Measurements from ENCODE around the gene ADAR. TPM values are rescaled to one million over a fixed set of nuclear protein-coding genes. Genes with fewer than 3 reads are reported as not detected.

ADAR gene
- total and polyA plus RNA-seq, 2 experiments from 2014 or later = 96.4 to 188 TPM

- peak; percentile 97 for ATAC-seq
- peaks cover 16% of the 10 kb centered on the region for H3K27me3 Mint-ChIP-seq (ENCODE audit: insufficient read depth, low read depth, poor library complexity)
- DNase-seq (ENCODE audit: low spot score) = peak; percentile 89
- no peak overlapping the region for H3K4me3 Mint-ChIP-seq
- no peak overlapping the region for H3K27ac Mint-ChIP-seq
- TF ChIP-seq, protein P1, sequence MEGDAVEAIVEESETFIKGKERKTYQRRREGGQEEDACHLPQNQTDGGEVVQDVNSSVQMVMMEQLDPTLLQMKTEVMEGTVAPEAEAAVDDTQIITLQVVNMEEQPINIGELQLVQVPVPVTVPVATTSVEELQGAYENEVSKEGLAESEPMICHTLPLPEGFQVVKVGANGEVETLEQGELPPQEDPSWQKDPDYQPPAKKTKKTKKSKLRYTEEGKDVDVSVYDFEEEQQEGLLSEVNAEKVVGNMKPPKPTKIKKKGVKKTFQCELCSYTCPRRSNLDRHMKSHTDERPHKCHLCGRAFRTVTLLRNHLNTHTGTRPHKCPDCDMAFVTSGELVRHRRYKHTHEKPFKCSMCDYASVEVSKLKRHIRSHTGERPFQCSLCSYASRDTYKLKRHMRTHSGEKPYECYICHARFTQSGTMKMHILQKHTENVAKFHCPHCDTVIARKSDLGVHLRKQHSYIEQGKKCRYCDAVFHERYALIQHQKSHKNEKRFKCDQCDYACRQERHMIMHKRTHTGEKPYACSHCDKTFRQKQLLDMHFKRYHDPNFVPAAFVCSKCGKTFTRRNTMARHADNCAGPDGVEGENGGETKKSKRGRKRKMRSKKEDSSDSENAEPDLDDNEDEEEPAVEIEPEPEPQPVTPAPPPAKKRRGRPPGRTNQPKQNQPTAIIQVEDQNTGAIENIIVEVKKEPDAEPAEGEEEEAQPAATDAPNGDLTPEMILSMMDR (conservative IDR thresholded peaks at IDR 0.05; ENCODE audit: low read depth in 2 of 2) = peak; percentile 71 to 85
- TF ChIP-seq EZH2 (IDR thresholded peaks at IDR 0.05; ENCODE audit: low read depth, unreplicated experiment) (no peak), ZNF462 (CRISPR knock-in tag; IDR thresholded peaks at IDR 0.05) (peak; percentile 46; the same call in 1 of the 2 replicates)
- Histone ChIP-seq H3K4me3 (no peak overlapping the region), H3K27me3 (ENCODE audit: insufficient read depth) (no peaks in the 10 kb centered on the region), H4K20me1 (replicated peaks; ENCODE audit: insufficient read depth) (no peaks in the 10 kb centered on the region), H3K9me2 (ENCODE audit: insufficient read depth) (no peaks in the 10 kb centered on the region), H2AFZ (no peak overlapping the region), H3K4me2 (no peak overlapping the region), H3F3A (replicated peaks; ENCODE audit: low read depth) (no peaks in the 10 kb centered on the region), H3K4me1 (ENCODE audit: insufficient read depth) (no peaks in the 10 kb centered on the region), H3K36me3 (ENCODE audit: insufficient read depth) (no peaks in the 10 kb centered on the region), H3K79me2 (replicated peaks; ENCODE audit: insufficient read depth) (no peaks in the 10 kb centered on the region), H3K27ac (ENCODE audit: low read depth) (no peak overlapping the region)
- H3K9me3 Mint-ChIP-seq = peaks cover 25% of the 10 kb centered on the region
- peaks cover 3% of the 10 kb centered on the region; the same call in 1 of the 3 replicates for H3K4me1 Mint-ChIP-seq
- peaks cover 9% of the 10 kb centered on the region for H3K36me3 Mint-ChIP-seq (ENCODE audit: low read depth)
These were observed 73.8 kb downstream of the ADAR start for GRCh38 chr1:154533952-154534844.

Other genes starting within 250 kb of the ADAR start
- gene IL6R, start 202.8 kb downstream of the ADAR start, total RNA-seq (2014; rRNA removed; shearing (Covaris generic)) = 3.2 and 13.8 TPM in 2 replicates
- 1.0 and 1.2 TPM in 2 replicates for gene IL6R, start 202.8 kb downstream of the ADAR start, polyA plus RNA-seq (2016; fragmentation: Nextera tagmentation; extraction: Ambion mirVana)
- gene TDRD10, start 106.0 kb downstream of the ADAR start, total RNA-seq (2014; rRNA removed; shearing (Covaris generic)) = not detected in 2 replicates
- 0.19 and 0.29 TPM in 2 replicates for gene TDRD10, start 106.0 kb downstream of the ADAR start, polyA plus RNA-seq (2016; fragmentation: Nextera tagmentation; extraction: Ambion mirVana)
- gene SHE, start 105.8 kb downstream of the ADAR start, total RNA-seq (2014; rRNA removed; shearing (Covaris generic)) = 0.43 and 0.69 TPM in 2 replicates
- 0.16 and 0.23 TPM in 2 replicates for gene SHE, start 105.8 kb downstream of the ADAR start, polyA plus RNA-seq (2016; fragmentation: Nextera tagmentation; extraction: Ambion mirVana)
- 27.3 and 33.0 TPM in 2 replicates for gene UBE2Q1, start 49.5 kb downstream of the ADAR start, total RNA-seq (2014; rRNA removed; shearing (Covaris generic))
- 15.5 and 18.4 TPM in 2 replicates for gene UBE2Q1, start 49.5 kb downstream of the ADAR start, polyA plus RNA-seq (2016; fragmentation: Nextera tagmentation; extraction: Ambion mirVana)
- gene CHRNB2, start 40.4 kb downstream of the ADAR start, total RNA-seq (2014; rRNA removed; shearing (Covaris generic)) = 3.6 and 5.3 TPM in 2 replicates
- gene CHRNB2, start 40.4 kb downstream of the ADAR start, polyA plus RNA-seq (2016; fragmentation: Nextera tagmentation; extraction: Ambion mirVana) = 0.73 and 0.92 TPM in 2 replicates

Data from GM23338 (cell line).